Gastroesophageal sphincter (tissue), 4 donors: Measurements from ENCODE around the gene TLK2. TPM values are rescaled to one million over a fixed set of nuclear protein-coding genes. Genes with fewer than 3 reads are reported as not detected.

Experiments used
- ATAC-seq: fragments of 150-250 bp; one replicate; pipeline ENCODE4 v1.9.1; 2016; ENCODE audit warnings: mild to moderate bottlenecking, moderate library complexity
- H3K27ac ChIP-seq, 4 donors: fragments of 200-600 bp; sonication (generic) in 3 of 4; 1 replicate in 3 of 4; 2 replicates in 1 of 4; pipeline ENCODE4 v1.5.1; 2016 to 2019
- H3K27me3 ChIP-seq: fragments of 200-600 bp; sonication (generic); one replicate; pipeline ENCODE4 v1.5.1; 2019
- H3K36me3 ChIP-seq, 2 donors: fragments of 200-600 bp; sonication (generic); one replicate each; pipeline ENCODE4 v1.5.1; 2019; ENCODE audit warnings: control low read depth in 1 of 2
- H3K4me1 ChIP-seq, 3 donors: fragments of 200-600 bp; sonication (generic); 1 replicate in 2 of 3; 2 replicates in 1 of 3; pipeline ENCODE4 v1.5.1; 2016 to 2019; ENCODE audit warnings: control low read depth in 2 of 3
- H3K4me3 ChIP-seq, 2 donors: fragments of 200-600 bp; sonication (generic); one replicate each; pipeline ENCODE4 v1.5.1; 2019; ENCODE audit warnings: mild to moderate bottlenecking in 1 of 2, moderate library complexity in 1 of 2
- H3K9me3 ChIP-seq, 3 donors: fragments of 200-600 bp; sonication (generic); one replicate each; pipeline ENCODE4 v1.5.1; 2017 to 2019; ENCODE audit warnings: control low read depth in 2 of 3
- EP300 ChIP-seq: sonication (generic); formaldehyde crosslinking; IDR thresholded peaks from one replicate; pipeline ENCODE4 v1.6.1; 2017; ENCODE audit warnings: antibody characterized with exemption, mild to moderate bottlenecking
- POLR2A ChIP-seq, 2 donors: fragments of 450-650 bp; IDR thresholded peaks; one replicate each; pipeline ENCODE4 v1.6.1; 2017; ENCODE audit warnings: antibody characterized with exemption in 2 of 2, mild to moderate bottlenecking in 2 of 2, moderate library complexity in 1 of 2
- POLR2AphosphoS5 ChIP-seq: sonication (generic); formaldehyde crosslinking; IDR thresholded peaks from one replicate; pipeline ENCODE4 v1.6.1; 2017; ENCODE audit warnings: antibody characterized with exemption
- WGBS, 2 donors: methylation state at CpG; one replicate each; pipeline ENCODE4 v1.1.5; 2018; ENCODE audit warnings: low coverage in 1 of 2; 5-methylcytosine and 5-hydroxymethylcytosine counted together
- total RNA-seq, 4 donors: library from RNA; depleted of rRNA; stranded (reverse); fragments of >200 nt; gene quantifications; one replicate each; pipeline ENCODE4 v1.1.0, GENCODE V29; 2016
- TF ChIP-seq, protein P1 (sequence below), 4 experiments: fragments of 200-600 bp in 2 of 4; fragments of 450-650 bp in 2 of 4; sonication (generic) in 1 of 4; IDR thresholded peaks; one replicate each; pipeline ENCODE4 v1.5.1; 2017 to 2019; ENCODE audit warnings: antibody characterized with exemption in 4 of 4, mild to moderate bottlenecking in 2 of 4, moderate library complexity in 2 of 4

Gene TLK2
- total RNA-seq, 4 donors from 2014 or later, result 42.7 to 69.4 (median 51.3) TPM

DNA sequence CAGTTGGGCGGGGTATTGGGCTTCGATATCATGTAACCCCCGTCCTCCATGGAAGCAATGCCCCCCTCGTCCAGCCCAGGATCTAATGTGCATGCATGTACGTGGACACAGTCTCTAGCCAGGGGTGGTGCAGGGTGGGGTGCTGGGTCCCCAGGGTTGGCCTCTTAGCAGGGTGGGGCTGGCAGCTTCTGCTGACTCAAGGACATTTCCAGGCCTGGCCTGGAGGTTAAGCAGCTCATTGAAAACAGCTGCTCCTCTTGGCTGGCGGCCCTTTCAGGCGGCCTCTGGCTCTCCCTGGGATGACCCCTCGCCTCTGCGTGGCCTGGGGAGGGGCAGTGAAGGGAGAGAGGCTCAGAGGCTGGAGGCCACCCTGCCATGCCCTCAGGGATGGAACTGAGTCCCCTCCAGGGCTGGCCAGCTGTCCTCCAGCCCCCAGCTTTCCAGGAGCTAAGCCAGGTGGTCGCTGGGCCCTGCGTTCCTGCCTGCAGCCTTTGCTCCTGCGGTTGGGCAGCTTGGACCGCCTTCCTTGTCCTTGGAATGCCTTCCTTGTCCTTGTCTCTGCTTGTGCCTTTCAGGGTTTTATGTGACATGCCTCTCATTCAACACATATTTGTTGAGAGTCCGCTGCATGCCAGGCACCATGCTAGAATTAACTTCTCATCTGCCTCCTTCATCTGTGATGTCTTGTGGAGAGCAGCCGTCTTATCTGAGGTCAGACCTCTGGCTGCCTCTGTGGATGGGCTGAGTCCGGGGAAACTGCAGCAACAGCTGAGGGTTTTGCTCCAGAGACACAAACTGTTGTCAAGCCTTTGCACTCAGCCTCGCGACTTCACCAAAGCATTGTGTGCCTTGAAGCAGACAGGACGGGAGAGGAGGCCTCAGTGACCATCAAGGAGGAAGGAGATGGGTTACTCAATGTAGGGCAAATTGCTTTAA lies 175.5 kb downstream of the TLK2 start:
- H3K27me3 ChIP-seq, result peaks cover 39% of the 10 kb centered on the region
- ATAC-seq, result peak; percentile 58
- peak overlapping the region in 3 of 4 donors; percentile 66 to 78 (median 69) for H3K27ac ChIP-seq
- peaks cover 0 to 33% (median 23%) of the 10 kb centered on the region in 3 donors for H3K4me1 ChIP-seq
- H3K36me3 ChIP-seq, result no peaks in the 10 kb centered on the region
- H3K4me3 ChIP-seq, result no peak overlapping the region
- TF ChIP-seq POLR2A (IDR thresholded peaks at IDR 0.05) (no peak), POLR2AphosphoS5 (peak; percentile 33)
- H3K9me3 ChIP-seq, result no peaks in the 10 kb centered on the region
- WGBS, 2 donors, result 60 to 61% methylated on average over 6 to 9 of the region's 19 CpGs

DNA sequence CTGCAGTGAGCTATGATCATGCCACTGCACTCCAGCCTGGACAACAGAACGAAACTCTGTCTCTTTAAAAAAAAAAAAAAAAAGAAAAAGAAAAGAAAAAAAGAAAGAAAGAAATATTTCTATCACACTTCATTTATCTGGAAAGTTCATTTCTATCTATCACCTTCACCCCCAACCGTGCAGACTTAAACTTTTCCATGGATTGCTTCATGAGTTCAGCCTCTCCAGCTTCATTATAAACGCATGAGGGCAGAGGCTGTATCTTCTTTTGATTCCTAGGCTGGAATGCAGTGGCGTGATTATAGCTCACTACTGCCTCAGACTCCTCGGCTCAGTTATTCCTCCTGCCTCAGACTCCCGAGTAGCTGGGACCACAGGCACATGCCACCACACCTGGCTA lies 177.0 kb downstream of the TLK2 start:
- no peak overlapping the region for H3K4me3 ChIP-seq
- WGBS, 2 donors, result 52 to 77% methylated on average over 6 of the region's 6 CpGs
- H3K9me3 ChIP-seq, result peaks cover 0 to 12% (median 0%) of the 10 kb centered on the region in 3 donors
- no peak for ATAC-seq
- peaks cover 0 to 27% (median 23%) of the 10 kb centered on the region in 3 donors for H3K4me1 ChIP-seq
- peaks cover 35% of the 10 kb centered on the region for H3K27me3 ChIP-seq
- no peaks in the 10 kb centered on the region for H3K36me3 ChIP-seq
- no peak for TF ChIP-seq EP300
- TF ChIP-seq, protein P1, sequence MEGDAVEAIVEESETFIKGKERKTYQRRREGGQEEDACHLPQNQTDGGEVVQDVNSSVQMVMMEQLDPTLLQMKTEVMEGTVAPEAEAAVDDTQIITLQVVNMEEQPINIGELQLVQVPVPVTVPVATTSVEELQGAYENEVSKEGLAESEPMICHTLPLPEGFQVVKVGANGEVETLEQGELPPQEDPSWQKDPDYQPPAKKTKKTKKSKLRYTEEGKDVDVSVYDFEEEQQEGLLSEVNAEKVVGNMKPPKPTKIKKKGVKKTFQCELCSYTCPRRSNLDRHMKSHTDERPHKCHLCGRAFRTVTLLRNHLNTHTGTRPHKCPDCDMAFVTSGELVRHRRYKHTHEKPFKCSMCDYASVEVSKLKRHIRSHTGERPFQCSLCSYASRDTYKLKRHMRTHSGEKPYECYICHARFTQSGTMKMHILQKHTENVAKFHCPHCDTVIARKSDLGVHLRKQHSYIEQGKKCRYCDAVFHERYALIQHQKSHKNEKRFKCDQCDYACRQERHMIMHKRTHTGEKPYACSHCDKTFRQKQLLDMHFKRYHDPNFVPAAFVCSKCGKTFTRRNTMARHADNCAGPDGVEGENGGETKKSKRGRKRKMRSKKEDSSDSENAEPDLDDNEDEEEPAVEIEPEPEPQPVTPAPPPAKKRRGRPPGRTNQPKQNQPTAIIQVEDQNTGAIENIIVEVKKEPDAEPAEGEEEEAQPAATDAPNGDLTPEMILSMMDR (IDR thresholded peaks at IDR 0.05), result no peak
- TF ChIP-seq POLR2AphosphoS5, result no peak
- no peak for TF ChIP-seq POLR2A (IDR thresholded peaks at IDR 0.05)
- H3K27ac ChIP-seq, result no peak overlapping the region

DNA sequence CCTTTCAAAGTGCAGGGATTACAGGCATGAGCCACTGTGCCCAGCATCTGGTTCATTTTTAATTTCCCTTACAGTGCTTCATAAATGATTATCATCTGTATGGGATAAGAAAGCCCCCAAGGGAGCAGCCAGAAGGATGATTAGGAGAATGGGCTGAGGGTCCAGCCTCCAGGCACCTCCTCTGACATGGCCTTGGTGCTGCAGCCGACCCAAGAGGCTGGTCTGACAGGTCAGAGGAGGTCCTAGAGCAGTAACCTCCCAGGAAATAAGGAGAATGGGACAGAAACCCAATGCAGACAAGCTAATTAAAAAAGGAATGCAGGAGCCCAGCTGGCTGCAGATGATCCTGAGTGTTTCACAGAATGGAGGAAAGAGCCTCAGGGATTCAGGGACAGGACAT lies 177.8 kb downstream of the TLK2 start:
- Histone ChIP-seq H3K4me1 (peaks cover 0 to 27% (median 23%) of the 10 kb centered on the region in 3 donors), H3K27me3 (peaks cover 29% of the 10 kb centered on the region), H3K27ac (no peak overlapping the region), H3K36me3 (no peaks in the 10 kb centered on the region), H3K9me3 (peaks cover 0 to 19% (median 0%) of the 10 kb centered on the region in 3 donors), H3K4me3 (no peak overlapping the region)
- TF ChIP-seq POLR2AphosphoS5, result no peak
- TF ChIP-seq, protein P1 (IDR thresholded peaks at IDR 0.05), result no peak
- TF ChIP-seq EP300, result no peak
- TF ChIP-seq POLR2A (IDR thresholded peaks at IDR 0.05), result no peak
- no CpG with 5 or more reads among the region's 1 CpG for WGBS, 2 donors
- ATAC-seq, result no peak

DNA sequence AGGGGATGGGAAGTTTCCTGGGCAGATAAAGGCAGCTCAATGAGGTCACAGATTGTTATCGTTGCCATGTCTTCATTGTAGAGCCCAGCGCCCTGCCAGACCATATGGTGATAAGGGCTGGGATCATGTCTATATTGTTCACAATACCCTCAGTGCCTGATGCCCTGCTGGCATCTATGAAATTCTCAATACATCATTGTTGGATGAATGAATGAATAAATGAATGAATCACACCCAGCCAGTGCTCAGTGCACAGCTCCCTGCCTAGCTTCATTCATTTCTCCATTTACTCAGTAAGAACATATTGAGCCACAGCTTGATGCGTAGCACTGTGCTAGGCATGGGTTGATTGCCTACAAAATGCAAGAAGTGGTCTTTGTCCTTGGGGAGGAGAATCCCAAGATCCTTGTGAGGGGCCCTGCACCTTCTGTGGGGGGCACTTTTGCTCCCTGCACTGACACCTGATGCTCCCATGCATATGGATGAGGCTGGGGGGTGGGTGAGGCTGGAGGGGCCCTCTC lies 178.6 kb downstream of the TLK2 start:
- Histone ChIP-seq H3K4me3 (no peak overlapping the region), H3K27me3 (peaks cover 22% of the 10 kb centered on the region), H3K36me3 (no peaks in the 10 kb centered on the region), H3K9me3 (peaks cover 0 to 19% (median 0%) of the 10 kb centered on the region in 3 donors), H3K4me1 (peaks cover 0 to 24% (median 20%) of the 10 kb centered on the region in 3 donors), H3K27ac (no peak overlapping the region)
- no peak for TF ChIP-seq POLR2AphosphoS5
- ATAC-seq, result no peak
- WGBS, 2 donors, result 73 to 93% methylated on average over 2 to 3 of the region's 3 CpGs

DNA sequence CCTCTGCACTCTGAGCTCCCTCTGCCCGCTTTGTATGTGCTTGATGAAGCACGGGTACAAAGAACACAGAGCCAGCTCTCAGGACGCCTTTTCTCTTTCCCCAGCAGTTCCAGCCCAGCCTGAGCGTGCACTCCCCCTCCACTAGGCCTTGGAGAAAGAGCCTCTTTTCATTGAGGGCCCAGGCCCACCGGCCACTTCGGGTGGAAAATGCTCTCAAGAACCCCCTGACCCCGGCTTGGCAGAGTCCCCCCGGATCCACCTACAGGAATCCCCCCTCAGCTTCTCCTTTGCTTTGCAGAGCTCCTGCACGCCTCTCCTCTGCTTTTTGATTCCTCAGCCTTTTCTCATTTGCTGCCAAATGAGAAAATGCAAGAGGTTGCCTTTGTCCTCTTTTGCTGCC lies 179.1 kb downstream of the TLK2 start:
- no peak for TF ChIP-seq POLR2AphosphoS5
- TF ChIP-seq EP300, result no peak
- no peak for TF ChIP-seq POLR2A (IDR thresholded peaks at IDR 0.05)
- TF ChIP-seq, protein P1 (IDR thresholded peaks at IDR 0.05), result no peak
- Histone ChIP-seq H3K27me3 (peaks cover 17% of the 10 kb centered on the region), H3K4me3 (no peak overlapping the region), H3K4me1 (peaks cover 0 to 19% (median 17%) of the 10 kb centered on the region in 3 donors), H3K36me3 (no peaks in the 10 kb centered on the region), H3K9me3 (peaks cover 0 to 19% (median 0%) of the 10 kb centered on the region in 3 donors), H3K27ac (no peak overlapping the region)
- no peak for ATAC-seq
- 71 to 100% methylated on average over 1 to 5 of the region's 9 CpGs for WGBS, 2 donors
